ENCODE data around the gene MAL.

Gene MAL

GRCh38 chr2:95025406-95026319 is at the start of gene MAL:
Gene MAL (plus strand): TSS chr2:95025708. CDS start chr2:95025793, 85 bp downstream.
- peak in 3 of 4 experiments; percentile 39 to 42 (median 40) for DNase-seq

GRCh38 chr2:94977826-94978225 is 47.7 kb upstream of the MAL start:
- no peak for DNase-seq

GRCh38 chr2:94978917-94979316 is 46.6 kb upstream of the MAL start:
- DNase-seq: no peak

GRCh38 chr2:94979406-94980375 is 45.8 kb upstream of the MAL start:
- DNase-seq: no peak

GRCh38 chr2:94980406-94980805 is 45.1 kb upstream of the MAL start:
- DNase-seq: no peak

- no peak for DNase-seq
Measured at GRCh38 chr2:94982156-94982555, 43.4 kb upstream of the MAL start.

- DNase-seq: no peak
Measured at GRCh38 chr2:94982675-94983074, 42.8 kb upstream of the MAL start.

- no peak for DNase-seq
Measured at GRCh38 chr2:94984964-94985575, 40.4 kb upstream of the MAL start.

- DNase-seq: no peak
Measured at GRCh38 chr2:94985636-94986035, 39.9 kb upstream of the MAL start.

GRCh38 chr2:94986392-94986963 is 39.0 kb upstream of the MAL start:
- peak in 1 of 4 experiments; percentile 19 for DNase-seq

GRCh38 chr2:94987074-94988020 is 38.2 kb upstream of the MAL start:
- DNase-seq: no peak

GRCh38 chr2:94990956-94991355 is 34.6 kb upstream of the MAL start:
- no peak for DNase-seq

- no peak for DNase-seq
Measured at GRCh38 chr2:94992360-94992759, 33.1 kb upstream of the MAL start.

- DNase-seq: no peak
Measured at GRCh38 chr2:94993176-94994062, 32.1 kb upstream of the MAL start.

GRCh38 chr2:94994063-94994913 is 31.2 kb upstream of the MAL start:
- no peak for DNase-seq

GRCh38 chr2:94994914-94995552 is 30.5 kb upstream of the MAL start:
- DNase-seq: no peak

GRCh38 chr2:94995553-94996304 is 29.8 kb upstream of the MAL start:
- DNase-seq: no peak

Measured in activated CD4-positive, CD25-positive, alpha-beta regulatory T cell (primary cell).